WI38 (cell line): ENCODE measurements around the gene PROX1.

ENCODE experiments used
- H3K4me3 ChIP-seq: 2 replicates; pipeline ENCODE4 v1.5.1; 2011; ENCODE audit warnings: low read depth, mild to moderate bottlenecking, control low read depth, low read length
- CTCF ChIP-seq: IDR thresholded peaks from 2 replicates; pipeline ENCODE4 v1.5.1; 2012; ENCODE audit warnings: low read depth, mild to moderate bottlenecking, control low read depth, low read length

The PROX1 gene

GRCh38 chr1:213953806-213954205, 34.0 kb upstream of the PROX1 start:
- no peak for TF ChIP-seq CTCF
- H3K4me3 ChIP-seq = no peak overlapping the region

- H3K4me3 ChIP-seq = no peak overlapping the region
These were observed 31.4 kb upstream of the PROX1 start for GRCh38 chr1:213956295-213956770.

GRCh38 chr1:213958346-213958745, 29.4 kb upstream of the PROX1 start:
- H3K4me3 ChIP-seq = no peak overlapping the region
- no peak for TF ChIP-seq CTCF

More at GRCh38 chr1:213956295-213956770, 31.4 kb upstream of the PROX1 start:
- no peak for TF ChIP-seq CTCF

- H3K4me3 ChIP-seq = no peak overlapping the region
- no peak for TF ChIP-seq CTCF
These were observed 26.8 kb upstream of the PROX1 start for GRCh38 chr1:213960963-213961362.

- TF ChIP-seq CTCF = no peak
- no peak overlapping the region for H3K4me3 ChIP-seq
These were observed 25.3 kb upstream of the PROX1 start for GRCh38 chr1:213962508-213962907.

GRCh38 chr1:213966122-213966521, 21.7 kb upstream of the PROX1 start:
- no peak for TF ChIP-seq CTCF

GRCh38 chr1:213968146-213968825, 19.5 kb upstream of the PROX1 start:
- no peak overlapping the region for H3K4me3 ChIP-seq
- TF ChIP-seq CTCF = no peak

More at GRCh38 chr1:213966122-213966521, 21.7 kb upstream of the PROX1 start:
- H3K4me3 ChIP-seq = no peak overlapping the region
